Measurements from ENCODE around the gene GAS5. TPM values are rescaled to one million over a fixed set of nuclear protein-coding genes. Genes with fewer than 3 reads are reported as not detected.

Gene GAS5
- total and polyA plus RNA-seq, 9 of the 15 experiments (the other 6 are each of a cell fraction or from before 2014, with no cell fraction given) = 565 to 1,860 (median 1,006) TPM

DNA sequence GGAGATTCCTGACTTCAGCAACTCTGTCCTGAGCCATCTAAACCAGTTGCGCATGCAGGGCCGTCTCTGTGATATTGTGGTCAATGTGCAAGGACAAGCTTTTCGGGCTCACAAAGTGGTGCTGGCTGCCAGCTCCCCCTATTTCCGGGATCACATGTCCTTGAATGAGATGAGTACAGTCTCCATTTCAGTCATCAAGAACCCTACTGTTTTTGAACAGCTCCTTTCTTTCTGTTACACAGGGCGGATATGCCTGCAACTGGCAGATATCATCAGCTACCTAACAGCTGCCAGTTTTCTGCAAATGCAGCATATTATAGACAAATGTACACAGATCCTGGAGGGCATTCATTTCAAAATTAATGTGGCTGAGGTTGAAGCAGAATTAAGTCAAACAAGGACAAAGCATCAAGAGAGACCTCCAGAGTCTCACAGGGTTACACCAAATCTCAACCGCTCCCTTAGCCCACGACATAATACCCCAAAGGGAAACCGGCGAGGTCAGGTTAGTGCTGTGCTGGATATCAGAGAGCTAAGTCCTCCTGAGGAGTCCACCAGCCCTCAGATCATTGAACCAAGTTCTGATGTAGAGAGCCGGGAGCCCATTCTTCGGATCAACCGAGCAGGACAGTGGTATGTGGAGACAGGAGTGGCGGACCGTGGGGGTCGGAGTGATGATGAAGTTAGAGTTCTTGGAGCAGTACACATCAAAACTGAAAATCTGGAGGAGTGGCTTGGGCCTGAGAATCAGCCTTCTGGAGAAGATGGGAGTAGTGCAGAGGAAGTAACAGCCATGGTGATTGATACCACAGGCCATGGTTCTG, 2.7 kb upstream of the GAS5 start (continued):
- TF ChIP-seq, protein P1, sequence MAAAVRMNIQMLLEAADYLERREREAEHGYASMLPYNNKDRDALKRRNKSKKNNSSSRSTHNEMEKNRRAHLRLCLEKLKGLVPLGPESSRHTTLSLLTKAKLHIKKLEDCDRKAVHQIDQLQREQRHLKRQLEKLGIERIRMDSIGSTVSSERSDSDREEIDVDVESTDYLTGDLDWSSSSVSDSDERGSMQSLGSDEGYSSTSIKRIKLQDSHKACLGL (CRISPR knock-in tag; IDR thresholded peaks at IDR 0.05; ENCODE audit: borderline replicate concordance, poor library complexity, severe bottlenecking) = no peak
- no peak for TF ChIP-seq KDM1A (IDR thresholded peaks at IDR 0.05)
- TF ChIP-seq, protein P2, sequence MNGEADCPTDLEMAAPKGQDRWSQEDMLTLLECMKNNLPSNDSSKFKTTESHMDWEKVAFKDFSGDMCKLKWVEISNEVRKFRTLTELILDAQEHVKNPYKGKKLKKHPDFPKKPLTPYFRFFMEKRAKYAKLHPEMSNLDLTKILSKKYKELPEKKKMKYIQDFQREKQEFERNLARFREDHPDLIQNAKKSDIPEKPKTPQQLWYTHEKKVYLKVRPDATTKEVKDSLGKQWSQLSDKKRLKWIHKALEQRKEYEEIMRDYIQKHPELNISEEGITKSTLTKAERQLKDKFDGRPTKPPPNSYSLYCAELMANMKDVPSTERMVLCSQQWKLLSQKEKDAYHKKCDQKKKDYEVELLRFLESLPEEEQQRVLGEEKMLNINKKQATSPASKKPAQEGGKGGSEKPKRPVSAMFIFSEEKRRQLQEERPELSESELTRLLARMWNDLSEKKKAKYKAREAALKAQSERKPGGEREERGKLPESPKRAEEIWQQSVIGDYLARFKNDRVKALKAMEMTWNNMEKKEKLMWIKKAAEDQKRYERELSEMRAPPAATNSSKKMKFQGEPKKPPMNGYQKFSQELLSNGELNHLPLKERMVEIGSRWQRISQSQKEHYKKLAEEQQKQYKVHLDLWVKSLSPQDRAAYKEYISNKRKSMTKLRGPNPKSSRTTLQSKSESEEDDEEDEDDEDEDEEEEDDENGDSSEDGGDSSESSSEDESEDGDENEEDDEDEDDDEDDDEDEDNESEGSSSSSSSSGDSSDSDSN (IDR thresholded peaks at IDR 0.05; ENCODE audit: borderline replicate concordance in 1 of 2, low read depth in 2 of 2, low read length in 2 of 2) = no peak
- TF ChIP-seq PURB (CRISPR knock-in tag; IDR thresholded peaks at IDR 0.05; ENCODE audit: low read depth) = no peak
- TF ChIP-seq TARDBP (IDR thresholded peaks at IDR 0.05) = no peak
- no peak for TF ChIP-seq ZNF384 (IDR thresholded peaks at IDR 0.05; ENCODE audit: low read depth, low read length)
- TF ChIP-seq, protein P3, sequence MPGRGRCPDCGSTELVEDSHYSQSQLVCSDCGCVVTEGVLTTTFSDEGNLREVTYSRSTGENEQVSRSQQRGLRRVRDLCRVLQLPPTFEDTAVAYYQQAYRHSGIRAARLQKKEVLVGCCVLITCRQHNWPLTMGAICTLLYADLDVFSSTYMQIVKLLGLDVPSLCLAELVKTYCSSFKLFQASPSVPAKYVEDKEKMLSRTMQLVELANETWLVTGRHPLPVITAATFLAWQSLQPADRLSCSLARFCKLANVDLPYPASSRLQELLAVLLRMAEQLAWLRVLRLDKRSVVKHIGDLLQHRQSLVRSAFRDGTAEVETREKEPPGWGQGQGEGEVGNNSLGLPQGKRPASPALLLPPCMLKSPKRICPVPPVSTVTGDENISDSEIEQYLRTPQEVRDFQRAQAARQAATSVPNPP (IDR thresholded peaks at IDR 0.05; ENCODE audit: borderline replicate concordance, insufficient read depth, insufficient read length) = no peak
- TF ChIP-seq RFX7 (CRISPR knock-in tag; IDR thresholded peaks at IDR 0.05) = no peak
- TF ChIP-seq, protein P4, sequence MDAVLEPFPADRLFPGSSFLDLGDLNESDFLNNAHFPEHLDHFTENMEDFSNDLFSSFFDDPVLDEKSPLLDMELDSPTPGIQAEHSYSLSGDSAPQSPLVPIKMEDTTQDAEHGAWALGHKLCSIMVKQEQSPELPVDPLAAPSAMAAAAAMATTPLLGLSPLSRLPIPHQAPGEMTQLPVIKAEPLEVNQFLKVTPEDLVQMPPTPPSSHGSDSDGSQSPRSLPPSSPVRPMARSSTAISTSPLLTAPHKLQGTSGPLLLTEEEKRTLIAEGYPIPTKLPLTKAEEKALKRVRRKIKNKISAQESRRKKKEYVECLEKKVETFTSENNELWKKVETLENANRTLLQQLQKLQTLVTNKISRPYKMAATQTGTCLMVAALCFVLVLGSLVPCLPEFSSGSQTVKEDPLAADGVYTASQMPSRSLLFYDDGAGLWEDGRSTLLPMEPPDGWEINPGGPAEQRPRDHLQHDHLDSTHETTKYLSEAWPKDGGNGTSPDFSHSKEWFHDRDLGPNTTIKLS (IDR thresholded peaks at IDR 0.05; ENCODE audit: borderline replicate concordance, low read depth) = no peak
- TF ChIP-seq, protein P5, sequence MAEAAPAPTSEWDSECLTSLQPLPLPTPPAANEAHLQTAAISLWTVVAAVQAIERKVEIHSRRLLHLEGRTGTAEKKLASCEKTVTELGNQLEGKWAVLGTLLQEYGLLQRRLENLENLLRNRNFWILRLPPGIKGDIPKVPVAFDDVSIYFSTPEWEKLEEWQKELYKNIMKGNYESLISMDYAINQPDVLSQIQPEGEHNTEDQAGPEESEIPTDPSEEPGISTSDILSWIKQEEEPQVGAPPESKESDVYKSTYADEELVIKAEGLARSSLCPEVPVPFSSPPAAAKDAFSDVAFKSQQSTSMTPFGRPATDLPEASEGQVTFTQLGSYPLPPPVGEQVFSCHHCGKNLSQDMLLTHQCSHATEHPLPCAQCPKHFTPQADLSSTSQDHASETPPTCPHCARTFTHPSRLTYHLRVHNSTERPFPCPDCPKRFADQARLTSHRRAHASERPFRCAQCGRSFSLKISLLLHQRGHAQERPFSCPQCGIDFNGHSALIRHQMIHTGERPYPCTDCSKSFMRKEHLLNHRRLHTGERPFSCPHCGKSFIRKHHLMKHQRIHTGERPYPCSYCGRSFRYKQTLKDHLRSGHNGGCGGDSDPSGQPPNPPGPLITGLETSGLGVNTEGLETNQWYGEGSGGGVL (CRISPR knock-in tag; IDR thresholded peaks at IDR 0.05) = no peak
- peak; percentile 49; the same call in 1 of the 2 replicates for TF ChIP-seq DPF2 (IDR thresholded peaks at IDR 0.05)
- TF ChIP-seq NCOA1 (IDR thresholded peaks at IDR 0.05; ENCODE audit: low read depth) = no peak
- no peak for TF ChIP-seq KLF6 (CRISPR knock-in tag; IDR thresholded peaks at IDR 0.05; ENCODE audit: borderline replicate concordance)
- TF ChIP-seq TCF7 (IDR thresholded peaks at IDR 0.05; ENCODE audit: borderline replicate concordance) = no peak
- no peak for TF ChIP-seq SMARCA5 (IDR thresholded peaks at IDR 0.05)
- no peak for TF ChIP-seq HDAC3 (IDR thresholded peaks at IDR 0.05; ENCODE audit: borderline replicate concordance, partially characterized antibody)
